HG03135 (cell line): ENCODE results near the gene SIKE1.
"Not testable (repeated sequence)": the region's sequence is repeated elsewhere in the genome, so short reads cannot be mapped to it uniquely, and the experiment has no call there.

Experiments
- ATAC-seq: cut with Tn5 transposase; IDR thresholded peaks from one replicate; pipeline ENCODE4 v1.9.1; 2021; ENCODE audit warnings: mild to moderate bottlenecking, moderate library complexity; ENCODE audit not compliant: unreplicated experiment

Gene SIKE1

GRCh38 chr1:114756009-114756892, 24.2 kb downstream of the SIKE1 start:
- peak; percentile 38 for ATAC-seq

- ATAC-seq = no peak
These were observed 25.2 kb downstream of the SIKE1 start for GRCh38 chr1:114755006-114755931.

GRCh38 chr1:114753702-114754101, 26.8 kb downstream of the SIKE1 start:
- not testable (repeated sequence) for ATAC-seq

GRCh38 chr1:114753143-114753542, 27.3 kb downstream of the SIKE1 start:
- ATAC-seq = no peak

- no peak for ATAC-seq
These were observed 29.7 kb downstream of the SIKE1 start for GRCh38 chr1:114750780-114751179.

- no peak for ATAC-seq
These were observed 30.6 kb downstream of the SIKE1 start for GRCh38 chr1:114749835-114750234.

GRCh38 chr1:114746450-114747121, 33.9 kb downstream of the SIKE1 start:
- ATAC-seq = no peak

- no peak for ATAC-seq
These were observed 35.2 kb downstream of the SIKE1 start for GRCh38 chr1:114745291-114745690.

GRCh38 chr1:114741963-114742746, 38.3 kb downstream of the SIKE1 start:
- ATAC-seq = no peak

- no peak for ATAC-seq
These were observed 40.2 kb downstream of the SIKE1 start for GRCh38 chr1:114740331-114740730.

- ATAC-seq = no peak
These were observed 43.1 kb downstream of the SIKE1 start for GRCh38 chr1:114737314-114737849.

- no peak for ATAC-seq
These were observed 45.0 kb downstream of the SIKE1 start for GRCh38 chr1:114735479-114735878.

GRCh38 chr1:114729782-114730181, 50.7 kb downstream of the SIKE1 start:
- no peak for ATAC-seq

GRCh38 chr1:114728553-114728952, 51.9 kb downstream of the SIKE1 start:
- no peak for ATAC-seq

GRCh38 chr1:114725230-114725629, 55.3 kb downstream of the SIKE1 start:
- ATAC-seq = no peak

GRCh38 chr1:114723915-114724314, 56.6 kb downstream of the SIKE1 start:
- ATAC-seq = no peak

- no peak for ATAC-seq
These were observed 57.0 kb downstream of the SIKE1 start for GRCh38 chr1:114723457-114723856.

- ATAC-seq = no peak
These were observed 60.0 kb downstream of the SIKE1 start for GRCh38 chr1:114720492-114720891.
